HG03060 (cell line): ENCODE measurements around the gene NMS.
"Not testable (repeated sequence)": the region's sequence is repeated elsewhere in the genome, so short reads cannot be mapped to it uniquely, and the experiment has no call there.

Experiments
- ATAC-seq: cut with Tn5 transposase; IDR thresholded peaks from one replicate; pipeline ENCODE4 v1.9.1; 2021; ENCODE audit warnings: low read depth, moderate number of reproducible peaks; ENCODE audit not compliant: unreplicated experiment

Gene NMS, protein sequence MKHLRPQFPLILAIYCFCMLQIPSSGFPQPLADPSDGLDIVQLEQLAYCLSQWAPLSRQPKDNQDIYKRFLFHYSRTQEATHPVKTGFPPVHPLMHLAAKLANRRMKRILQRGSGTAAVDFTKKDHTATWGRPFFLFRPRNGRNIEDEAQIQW

DNA sequence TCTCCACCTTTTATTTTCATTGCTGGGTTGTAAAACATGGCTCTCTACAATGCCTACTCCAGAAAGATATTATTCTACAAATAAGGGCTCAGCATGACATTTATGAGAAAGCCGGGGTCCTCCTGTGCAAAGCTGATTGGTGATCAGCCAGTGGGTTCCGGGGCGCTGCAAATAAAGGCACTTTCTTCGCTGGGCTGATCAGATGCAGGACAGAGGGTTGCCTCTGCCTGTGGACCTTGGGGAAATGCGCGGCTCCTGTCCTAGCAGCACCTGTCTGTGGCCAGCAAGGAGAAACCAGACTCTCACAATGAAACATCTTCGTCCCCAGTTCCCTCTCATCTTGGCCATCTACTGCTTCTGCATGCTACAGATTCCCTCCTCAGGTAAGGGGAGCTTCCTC, at the start of gene NMS:
TSS of gene NMS (plus strand) at position 301 of the 400 bp plus-strand sequence. CDS start at position 308, 7 bp downstream.
- no peak for ATAC-seq

- ATAC-seq = no peak
Observed at GRCh38 chr2:100422320-100423055, 47.8 kb upstream of the NMS start.

- no peak for ATAC-seq
Observed at GRCh38 chr2:100423631-100424030, 46.7 kb upstream of the NMS start.

GRCh38 chr2:100424277-100424875, 45.9 kb upstream of the NMS start:
- no peak for ATAC-seq

DNA sequence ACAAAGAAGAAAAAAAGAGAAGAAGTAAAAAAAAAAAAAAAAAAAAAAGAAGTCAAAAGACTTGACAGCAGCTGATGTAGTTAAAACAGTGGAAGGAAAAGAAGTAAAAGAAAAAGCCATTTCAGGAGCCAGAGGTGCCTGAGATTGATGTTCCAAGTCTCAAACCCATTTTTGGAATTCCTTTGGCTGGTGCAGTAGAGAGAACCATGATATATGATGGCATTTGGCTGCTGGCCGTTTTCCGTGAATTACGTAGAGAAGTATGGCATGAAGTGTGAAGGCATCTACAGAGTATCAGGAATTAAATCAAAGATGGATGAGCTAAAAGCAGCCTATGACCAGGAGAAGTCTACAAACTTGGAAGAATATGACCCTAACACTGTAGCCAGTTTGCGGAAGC, 45.2 kb upstream of the NMS start:
- ATAC-seq = no peak

- ATAC-seq = no peak
Observed at GRCh38 chr2:100425573-100426383, 44.5 kb upstream of the NMS start.

DNA sequence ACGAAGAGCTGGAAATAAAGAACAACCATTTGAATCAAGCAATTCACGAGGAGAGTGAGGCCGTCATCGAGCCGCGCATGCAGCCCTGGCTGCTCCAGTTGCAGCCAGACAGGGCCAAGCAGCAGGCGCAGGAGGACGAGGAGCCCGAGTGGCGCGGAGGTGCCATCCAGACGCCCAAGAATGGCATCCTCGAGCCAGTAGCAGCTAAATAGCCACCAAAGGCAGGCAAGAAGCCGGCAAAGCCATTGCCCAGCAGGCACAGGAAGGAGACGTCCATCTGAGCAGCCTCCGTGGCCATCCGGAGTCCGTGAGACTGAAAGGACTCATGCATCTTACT, 43.9 kb upstream of the NMS start:
- no peak for ATAC-seq

DNA sequence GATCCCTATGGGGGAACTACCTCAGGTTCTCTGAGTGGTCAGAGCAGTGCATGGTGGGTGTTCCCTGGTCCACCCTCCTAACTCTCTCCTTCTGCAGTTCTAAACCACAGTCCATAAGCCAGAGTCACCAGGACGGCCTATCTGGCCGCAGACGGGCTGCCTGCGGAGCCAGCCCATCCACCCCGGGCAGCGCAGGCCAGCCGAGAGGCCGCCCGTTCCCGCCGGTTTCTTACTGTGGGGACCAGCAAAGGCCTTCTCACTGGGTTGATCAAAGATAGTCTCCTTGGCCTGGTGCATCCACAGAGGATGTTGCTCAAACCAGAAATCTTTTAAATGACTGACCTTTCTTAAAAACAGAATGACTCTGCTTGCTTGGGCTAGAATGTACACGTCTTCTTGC, 43.2 kb upstream of the NMS start:
- ATAC-seq = no peak

- no peak for ATAC-seq
Observed at GRCh38 chr2:100427627-100428258, 42.5 kb upstream of the NMS start.

DNA sequence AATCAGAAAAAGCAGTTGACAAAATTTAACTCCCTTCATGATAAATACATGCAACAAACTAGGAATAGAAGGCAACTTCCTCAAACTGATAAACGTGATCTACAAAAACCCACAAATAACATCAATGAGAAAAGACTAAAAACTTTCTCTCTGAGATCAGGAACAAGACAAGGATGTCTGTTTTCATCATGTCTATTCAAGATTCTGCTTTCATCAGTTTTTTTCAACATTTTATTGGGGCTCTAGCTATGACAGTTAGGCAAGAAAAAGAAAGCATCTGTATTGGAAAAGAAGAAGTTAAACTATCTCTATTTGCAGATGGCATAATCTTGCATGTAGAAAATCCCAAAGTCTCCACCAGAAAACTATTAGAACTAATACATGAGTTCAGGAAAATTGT, 40.6 kb upstream of the NMS start:
- ATAC-seq = no peak

DNA sequence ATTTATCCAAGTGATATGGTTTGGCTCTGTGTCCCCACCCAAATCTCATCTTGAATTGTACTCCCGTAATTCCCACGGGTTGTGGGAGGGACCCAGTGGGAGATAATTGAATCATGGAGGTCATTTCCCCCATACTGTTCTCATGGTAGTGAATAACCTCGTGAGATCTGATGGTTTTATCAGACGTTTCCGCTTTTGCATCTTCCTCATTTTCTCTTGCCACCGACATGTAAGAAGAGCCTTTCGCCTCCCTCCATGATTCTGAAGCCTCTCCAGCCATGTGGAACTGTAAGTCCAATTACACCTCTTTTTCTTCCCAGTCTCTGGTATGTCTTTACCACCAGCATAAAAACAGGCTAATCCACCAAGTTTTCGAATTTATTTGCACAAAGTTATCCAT, 32.5 kb upstream of the NMS start:
- no peak for ATAC-seq

DNA sequence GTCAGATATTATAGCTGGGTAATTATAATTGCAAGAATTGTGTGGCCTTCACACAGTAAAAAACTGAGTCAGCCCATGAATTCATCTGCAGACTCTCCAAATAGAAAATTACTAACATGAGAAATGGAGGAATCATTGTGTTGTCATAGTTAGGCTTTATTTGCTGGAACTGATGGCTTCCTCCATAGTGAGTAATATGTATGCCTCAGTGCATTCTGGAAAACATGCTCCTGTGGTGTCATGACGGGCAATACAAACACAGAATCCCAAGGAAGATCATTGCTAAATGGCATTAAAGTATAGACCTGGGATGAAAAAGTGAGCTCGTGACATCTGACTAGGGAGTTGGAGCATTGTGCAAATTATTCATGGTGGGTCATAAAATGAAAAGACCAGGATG, 23.6 kb upstream of the NMS start:
- ATAC-seq = no peak

- no peak for ATAC-seq
Observed at GRCh38 chr2:100451092-100451491, 19.2 kb upstream of the NMS start.

- no peak for ATAC-seq
Observed at GRCh38 chr2:100451734-100452133, 18.5 kb upstream of the NMS start.

GRCh38 chr2:100453853-100454252, 16.4 kb upstream of the NMS start:
- ATAC-seq = no peak

GRCh38 chr2:100456357-100456756, 13.9 kb upstream of the NMS start:
- not testable (repeated sequence) for ATAC-seq

GRCh38 chr2:100460904-100461530, 9.3 kb upstream of the NMS start:
- ATAC-seq = no peak

- ATAC-seq = no peak
Observed at GRCh38 chr2:100470898-100471514, 724 bp downstream of the NMS start.

DNA sequence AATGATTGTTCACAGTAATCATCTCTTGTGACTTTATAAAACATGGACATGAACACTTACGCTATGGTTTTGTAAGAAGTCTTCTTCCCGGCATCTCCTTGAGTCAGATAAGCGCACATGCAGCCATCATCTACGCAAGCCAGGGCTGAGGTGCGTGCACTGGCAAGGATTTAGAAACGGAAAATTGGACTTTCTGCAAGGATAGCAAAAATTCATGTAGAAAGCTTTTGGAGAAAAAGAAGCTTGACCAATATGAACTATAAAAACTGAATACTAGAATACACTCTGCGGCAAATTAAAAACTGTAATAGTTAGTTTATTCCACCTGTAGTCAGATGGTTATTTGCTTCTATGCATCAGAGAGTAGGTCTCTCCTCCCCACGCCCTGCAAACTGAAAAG, 6.3 kb downstream of the NMS start:
- no peak for ATAC-seq

- no peak for ATAC-seq
Observed at GRCh38 chr2:100482741-100483140, 12.5 kb downstream of the NMS start.
